BE2C (cell line): ENCODE results near the gene ELAVL3.

Experiments
- DNase-seq: peaks from one replicate; pipeline ENCODE4 v3.0.0-alpha.2; 2020
- H3K27me3 ChIP-seq: fragments of 250-450 bp; sonication (Bioruptor Pico); 2 replicates; pipeline ENCODE4 v1.5.1; 2020; ENCODE audit warnings: mild to moderate bottlenecking
- H3K36me3 ChIP-seq: fragments of 250-450 bp; sonication (Bioruptor Pico); 2 replicates; pipeline ENCODE4 v1.5.1; 2020; ENCODE audit warnings: mild to moderate bottlenecking
- H3K4me1 ChIP-seq: fragments of 250-450 bp; sonication (Bioruptor Pico); 2 replicates; pipeline ENCODE4 v1.5.1; 2020
- H3K4me3 ChIP-seq: 2 replicates; pipeline ENCODE4 v1.5.1; 2011; ENCODE audit warnings: low read depth, low read length
- H3K9me3 ChIP-seq: fragments of 250-450 bp; sonication (Bioruptor Pico); 2 replicates; pipeline ENCODE4 v1.5.1; 2020
- CTCF ChIP-seq: IDR thresholded peaks from 2 replicates; pipeline ENCODE4 v1.5.1; 2012; ENCODE audit warnings: mild to moderate bottlenecking, low read depth, low read length

The ELAVL3 gene

DNA sequence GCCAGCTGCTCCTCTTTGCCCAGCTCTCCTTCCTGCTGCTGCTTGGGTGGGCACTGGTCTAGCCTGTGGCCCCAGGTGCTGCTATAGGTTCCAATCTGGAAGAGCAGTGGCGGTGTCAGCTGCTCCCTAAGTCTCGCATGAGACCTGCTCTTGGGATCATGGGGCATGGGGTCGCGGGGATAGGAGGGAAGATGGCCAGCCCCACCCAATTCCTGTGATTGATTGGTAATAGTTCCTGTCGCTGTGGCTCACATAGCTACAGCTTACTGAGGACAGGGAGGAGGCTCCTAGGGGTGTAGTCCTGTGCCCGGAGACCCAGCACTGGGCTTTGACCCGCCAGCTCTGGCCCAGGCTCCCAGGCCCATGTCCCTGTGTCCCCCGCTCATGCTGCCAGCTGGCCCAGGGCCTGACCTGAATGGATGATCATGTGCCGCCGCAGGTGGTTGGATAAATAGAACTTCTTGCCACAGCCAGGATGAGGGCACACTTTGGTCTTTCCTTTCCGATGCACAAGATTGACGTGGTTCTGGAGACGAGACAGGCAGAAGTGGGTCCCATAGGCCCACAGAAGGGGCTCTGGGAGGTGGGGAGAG is 4.5 kb upstream of the ELAVL3 start:
- Histone ChIP-seq H3K4me1 (no peaks in the 10 kb centered on the region), H3K36me3 (no peaks in the 10 kb centered on the region), H3K27me3 (peaks cover 3% of the 10 kb centered on the region), H3K4me3 (no peak overlapping the region), H3K9me3 (no peaks in the 10 kb centered on the region)
- TF ChIP-seq CTCF, result no peak
- no peak for DNase-seq

GRCh38 chr19:11483366-11484111 is 2.7 kb upstream of the ELAVL3 start:
- Histone ChIP-seq H3K4me3 (no peak overlapping the region), H3K9me3 (no peaks in the 10 kb centered on the region), H3K4me1 (peaks cover 3% of the 10 kb centered on the region), H3K27me3 (peaks cover 9% of the 10 kb centered on the region), H3K36me3 (peaks cover 6% of the 10 kb centered on the region; the same call in 1 of the 2 replicates)
- TF ChIP-seq CTCF, result no peak
- no peak for DNase-seq

DNA sequence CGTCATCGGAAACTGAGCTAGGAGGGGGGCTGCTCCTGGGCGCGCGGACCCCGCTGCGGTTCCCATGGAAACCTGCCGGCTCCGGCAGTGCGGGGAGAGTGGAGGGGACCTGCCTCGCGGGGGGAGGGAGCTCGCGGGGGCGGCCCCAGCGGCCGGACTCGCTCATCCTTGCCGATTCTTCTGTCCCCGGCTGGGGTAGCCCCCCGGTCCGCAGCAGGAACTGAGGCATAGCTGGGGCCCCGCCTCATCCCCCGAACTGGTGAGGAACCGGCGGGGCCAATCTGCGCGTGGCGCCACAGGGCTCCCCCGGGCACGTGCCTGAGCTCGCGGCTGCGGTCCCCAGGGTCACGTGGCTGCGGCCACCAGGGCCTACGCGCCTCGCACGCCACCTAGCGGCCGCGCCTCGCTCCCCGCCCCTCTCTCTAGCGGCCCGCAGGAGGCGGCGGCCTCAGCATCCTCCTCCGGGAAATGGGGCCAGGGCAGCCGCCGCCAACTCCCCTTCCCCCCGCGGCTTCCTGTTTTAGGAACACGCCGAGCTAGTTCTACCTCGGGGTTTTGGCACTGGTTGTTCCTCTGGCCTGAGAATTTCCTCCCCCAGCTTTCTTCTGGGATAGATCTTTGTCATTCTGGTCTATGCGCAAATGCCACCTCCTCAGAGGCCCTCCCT is 1.7 kb upstream of the ELAVL3 start:
- Histone ChIP-seq H3K27me3 (peaks cover 9% of the 10 kb centered on the region), H3K4me3 (peak overlapping the region; percentile 43), H3K4me1 (peaks cover 3% of the 10 kb centered on the region), H3K36me3 (peaks cover 6% of the 10 kb centered on the region; the same call in 1 of the 2 replicates), H3K9me3 (no peaks in the 10 kb centered on the region)
- TF ChIP-seq CTCF, result peak; percentile 82
- DNase-seq, result peak; percentile 94

GRCh38 chr19:11481534-11482383 is 913 bp upstream of the ELAVL3 start:
- Histone ChIP-seq H3K36me3 (peaks cover 6% of the 10 kb centered on the region; the same call in 1 of the 2 replicates), H3K4me3 (peak overlapping the region; percentile 43), H3K27me3 (peaks cover 9% of the 10 kb centered on the region), H3K9me3 (no peaks in the 10 kb centered on the region), H3K4me1 (peaks cover 3% of the 10 kb centered on the region)
- no peak for TF ChIP-seq CTCF
- peak; percentile 96 for DNase-seq

GRCh38 chr19:11479898-11480714 is 740 bp downstream of the ELAVL3 start:
- peaks cover 3% of the 10 kb centered on the region for H3K4me1 ChIP-seq
- H3K4me3 ChIP-seq, result peak overlapping the region; percentile 75
- DNase-seq, result peak; percentile 67
- H3K36me3 ChIP-seq, result peaks cover 13% of the 10 kb centered on the region; the same call in 1 of the 2 replicates
- no peaks in the 10 kb centered on the region for H3K9me3 ChIP-seq
- H3K27me3 ChIP-seq, result peaks cover 9% of the 10 kb centered on the region
- TF ChIP-seq CTCF, result no peak
